Lower lobe of right lung (tissue), 2 donors: ENCODE measurements around the gene PKHD1. TPM values are rescaled to one million over a fixed set of nuclear protein-coding genes. Genes with fewer than 3 reads are reported as not detected.

ENCODE experiments used
- ATAC-seq, 2 donors: fragments of 200-7000 bp; cut with Tn5 transposase; one replicate each; pipeline ENCODE4 v1.9.1; 2020 to 2022; ENCODE audit warnings: mild to moderate bottlenecking in 2 of 2, moderate library complexity in 2 of 2
- DNase-seq: peaks from one replicate; pipeline ENCODE4 v3.0.0-alpha.2; 2020
- H3K27ac ChIP-seq: fragments of 200-600 bp; one replicate; pipeline ENCODE4 v1.8.0; 2022
- H3K27me3 ChIP-seq: fragments of 200-600 bp; one replicate; pipeline ENCODE4 v1.8.0; 2022; ENCODE audit warnings: low read depth
- H3K36me3 ChIP-seq: fragments of 200-600 bp; one replicate; pipeline ENCODE4 v1.8.0; 2022; ENCODE audit warnings: mild to moderate bottlenecking
- H3K4me1 ChIP-seq: fragments of 200-600 bp; one replicate; pipeline ENCODE4 v1.8.0; 2022
- H3K4me3 ChIP-seq: fragments of 200-600 bp; one replicate; pipeline ENCODE4 v1.8.0; 2022; ENCODE audit warnings: mild to moderate bottlenecking
- H3K9me3 ChIP-seq: fragments of 200-600 bp; one replicate; pipeline ENCODE4 v1.8.0; 2022
- intact Hi-C: fragments of 100-400 bp; cut with DNase I; formaldehyde crosslinking; loops from one replicate; pipeline ENCODE4 v1.11.0; 2022
- total RNA-seq: library from RNA; stranded (reverse); fragmentation: NEBNext Ultra II Directional; extraction: Animal tissue kit (Norgen Biotek cat#: 25700); gene quantifications from one replicate; pipeline ENCODE4 v1.2.1, GENCODE V29; 2021
- TF ChIP-seq, protein P1 (sequence below): fragments of 200-600 bp; IDR thresholded peaks from one replicate; pipeline ENCODE4 v1.8.0; 2022; ENCODE audit warnings: antibody characterized with exemption, mild to moderate bottlenecking
- donor health status: DM: no; HTN: yes; CAD: no; lungs with severe emphysema.

Gene PKHD1
- total RNA-seq, 1 donor from 2014 or later: 0.09 TPM

DNA sequence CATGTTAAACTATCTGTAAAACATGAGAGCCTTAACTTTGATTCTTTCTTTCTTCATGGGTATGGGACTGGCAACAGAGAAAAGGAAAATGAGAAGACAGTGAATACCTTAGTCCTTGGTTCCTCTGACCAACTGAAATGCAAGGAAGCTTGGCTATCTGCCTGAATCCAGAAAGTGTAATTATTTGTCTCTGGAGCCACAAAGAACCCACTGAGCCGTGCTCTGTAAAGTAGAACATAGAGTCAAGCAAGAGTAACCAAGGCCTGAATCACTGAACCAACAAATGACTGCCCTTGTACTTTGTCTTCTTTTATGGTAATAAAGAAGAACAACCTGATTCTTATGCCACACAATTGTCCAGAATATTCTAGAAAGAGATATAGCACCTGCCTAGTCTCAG lies 27.6 kb downstream of the PKHD1 start:
- no peaks in the 10 kb centered on the region for H3K9me3 ChIP-seq
- no peaks in the 10 kb centered on the region for H3K27me3 ChIP-seq
- H3K4me1 ChIP-seq: peaks cover 10% of the 10 kb centered on the region
- DNase-seq (no peak), ATAC-seq (no peak)
- intact Hi-C loops: no loop called here
- no peak overlapping the region for H3K4me3 ChIP-seq
- H3K36me3 ChIP-seq: no peaks in the 10 kb centered on the region
- TF ChIP-seq, protein P1, sequence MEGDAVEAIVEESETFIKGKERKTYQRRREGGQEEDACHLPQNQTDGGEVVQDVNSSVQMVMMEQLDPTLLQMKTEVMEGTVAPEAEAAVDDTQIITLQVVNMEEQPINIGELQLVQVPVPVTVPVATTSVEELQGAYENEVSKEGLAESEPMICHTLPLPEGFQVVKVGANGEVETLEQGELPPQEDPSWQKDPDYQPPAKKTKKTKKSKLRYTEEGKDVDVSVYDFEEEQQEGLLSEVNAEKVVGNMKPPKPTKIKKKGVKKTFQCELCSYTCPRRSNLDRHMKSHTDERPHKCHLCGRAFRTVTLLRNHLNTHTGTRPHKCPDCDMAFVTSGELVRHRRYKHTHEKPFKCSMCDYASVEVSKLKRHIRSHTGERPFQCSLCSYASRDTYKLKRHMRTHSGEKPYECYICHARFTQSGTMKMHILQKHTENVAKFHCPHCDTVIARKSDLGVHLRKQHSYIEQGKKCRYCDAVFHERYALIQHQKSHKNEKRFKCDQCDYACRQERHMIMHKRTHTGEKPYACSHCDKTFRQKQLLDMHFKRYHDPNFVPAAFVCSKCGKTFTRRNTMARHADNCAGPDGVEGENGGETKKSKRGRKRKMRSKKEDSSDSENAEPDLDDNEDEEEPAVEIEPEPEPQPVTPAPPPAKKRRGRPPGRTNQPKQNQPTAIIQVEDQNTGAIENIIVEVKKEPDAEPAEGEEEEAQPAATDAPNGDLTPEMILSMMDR: no peak
- H3K27ac ChIP-seq: no peak overlapping the region

DNA sequence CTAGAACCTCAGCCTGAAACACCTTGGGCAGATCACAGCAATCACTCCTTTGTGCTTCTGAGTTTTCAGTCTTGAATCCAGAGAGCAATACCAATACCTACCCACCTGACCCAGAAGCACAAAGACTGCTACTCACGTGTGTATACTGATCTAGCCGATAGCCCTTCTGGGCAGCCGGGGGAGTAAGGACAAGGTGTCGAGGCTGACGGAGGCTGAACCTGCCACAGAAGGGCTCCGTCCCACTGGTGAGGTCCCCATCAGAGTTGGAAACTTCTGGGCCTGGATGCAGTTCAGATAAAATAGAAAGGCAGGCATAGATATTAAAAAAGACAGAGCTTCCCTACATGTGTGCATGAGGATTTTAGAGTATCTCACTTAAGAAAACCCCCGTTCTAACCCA lies 32.0 kb downstream of the PKHD1 start:
- intact Hi-C loops: no loop called here
- DNase-seq (no peak), ATAC-seq (no peak)

DNA sequence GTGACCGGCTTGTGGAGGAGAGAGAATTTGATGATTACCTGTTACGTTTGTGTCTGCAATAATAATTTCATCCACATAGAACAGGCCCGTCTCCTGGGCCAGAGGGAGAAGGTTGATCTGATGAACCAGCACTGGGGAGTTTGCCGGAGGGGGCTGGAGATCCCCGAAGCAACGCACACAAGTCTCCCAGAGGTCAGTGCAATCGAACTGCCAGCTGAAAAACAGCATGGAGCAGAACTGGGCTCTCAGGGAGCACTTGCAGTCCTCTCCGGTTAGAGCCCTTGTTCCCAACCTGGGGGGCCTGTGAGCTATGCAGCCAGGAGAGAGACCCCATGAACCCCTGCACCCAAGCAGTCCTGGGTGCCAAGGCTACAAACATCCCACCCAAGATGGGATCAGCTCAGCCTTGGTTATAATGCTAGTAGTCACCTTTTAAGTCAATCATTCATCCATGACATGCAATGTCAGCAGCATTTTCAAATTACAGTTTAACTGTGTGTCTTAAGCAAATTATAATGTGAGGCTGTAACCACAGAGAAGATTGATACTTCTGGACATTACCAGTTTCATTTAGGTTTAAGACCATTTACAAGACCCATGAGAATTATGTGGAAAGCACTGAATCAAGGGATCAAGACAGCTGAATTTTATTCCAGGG lies 34.2 kb downstream of the PKHD1 start:
- Histone ChIP-seq H3K36me3 (no peaks in the 10 kb centered on the region), H3K4me3 (no peak overlapping the region), H3K4me1 (no peaks in the 10 kb centered on the region), H3K27ac (no peak overlapping the region), H3K27me3 (no peaks in the 10 kb centered on the region), H3K9me3 (no peaks in the 10 kb centered on the region)
- intact Hi-C loops: no loop called here
- ATAC-seq (no peak), DNase-seq (no peak)
- TF ChIP-seq, protein P1: no peak

More for the DNA sequence above, 32.0 kb downstream of the PKHD1 start:
- TF ChIP-seq, protein P1: no peak
- no peaks in the 10 kb centered on the region for H3K4me1 ChIP-seq
- H3K36me3 ChIP-seq: no peaks in the 10 kb centered on the region
- H3K27me3 ChIP-seq: no peaks in the 10 kb centered on the region
- H3K27ac ChIP-seq: no peak overlapping the region
- no peak overlapping the region for H3K4me3 ChIP-seq
- no peaks in the 10 kb centered on the region for H3K9me3 ChIP-seq

DNA sequence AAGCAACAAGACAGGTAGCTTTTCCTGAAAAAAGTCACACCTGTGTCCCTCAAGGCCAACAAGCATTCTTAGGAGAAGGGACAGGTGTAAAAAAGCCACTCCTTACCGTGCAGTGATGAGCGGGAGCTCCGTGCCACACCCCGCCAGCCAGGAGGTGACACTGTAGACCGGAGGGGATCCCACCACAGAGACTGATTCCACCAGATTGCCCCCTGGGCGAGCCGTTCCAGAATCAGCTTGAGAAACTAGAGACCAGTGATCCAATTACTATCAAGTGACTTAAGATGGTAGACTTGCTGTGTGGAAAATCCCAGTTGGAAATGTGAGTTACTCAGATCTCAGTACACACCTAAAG lies 37.4 kb downstream of the PKHD1 start:
- DNase-seq: no peak
- TF ChIP-seq, protein P1: no peak
- H3K27ac ChIP-seq: no peak overlapping the region
- H3K4me1 ChIP-seq: no peaks in the 10 kb centered on the region
- no peaks in the 10 kb centered on the region for H3K9me3 ChIP-seq
- intact Hi-C loops: no loop called here
- no peaks in the 10 kb centered on the region for H3K36me3 ChIP-seq
- no peak overlapping the region for H3K4me3 ChIP-seq
- H3K27me3 ChIP-seq: no peaks in the 10 kb centered on the region
- ATAC-seq: no peak

DNA sequence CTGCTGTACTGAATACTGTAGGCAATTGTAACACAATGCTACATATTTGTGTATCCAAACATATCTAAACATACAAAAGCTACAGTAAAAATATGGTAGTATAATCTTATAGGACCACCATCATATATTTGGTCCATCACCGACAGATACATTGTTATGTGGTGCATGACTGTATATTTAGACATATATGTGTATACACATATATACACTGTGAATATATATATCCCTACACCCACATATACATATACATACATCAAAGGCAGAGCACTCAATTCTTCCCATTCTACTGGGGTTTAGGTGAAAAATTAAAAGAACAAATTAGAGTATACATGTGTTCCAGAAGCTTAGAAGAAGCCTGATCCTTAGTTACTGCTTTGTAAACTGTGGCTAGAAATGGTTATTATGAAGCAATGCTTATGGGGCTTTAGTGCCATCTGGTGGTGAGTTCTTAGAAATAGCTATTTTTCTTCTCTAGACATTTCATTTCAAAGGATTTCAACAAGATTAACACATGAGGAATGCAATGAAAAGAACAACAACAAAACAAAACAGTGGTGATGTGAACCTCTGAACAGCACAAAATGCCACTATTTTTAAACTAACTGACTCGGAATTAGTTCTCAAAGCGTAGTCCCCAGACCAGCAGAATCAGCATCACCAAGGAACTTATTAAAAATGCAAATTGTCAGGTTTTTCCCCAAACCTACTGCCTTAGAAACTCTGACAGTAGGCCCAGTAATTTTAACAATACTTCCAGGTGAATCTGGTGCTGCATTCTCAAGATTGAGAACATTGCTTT lies 38.0 kb downstream of the PKHD1 start:
- intact Hi-C loops: no loop called here
- TF ChIP-seq, protein P1: peak; percentile 55
- ATAC-seq: peak in 1 of 2 donors; percentile 59

More for the DNA sequence above, 38.0 kb downstream of the PKHD1 start:
- DNase-seq: no peak
- no peaks in the 10 kb centered on the region for H3K4me1 ChIP-seq
- H3K27ac ChIP-seq: no peak overlapping the region
- no peaks in the 10 kb centered on the region for H3K27me3 ChIP-seq
- no peaks in the 10 kb centered on the region for H3K9me3 ChIP-seq
- H3K36me3 ChIP-seq: no peaks in the 10 kb centered on the region
- no peak overlapping the region for H3K4me3 ChIP-seq
